HG03045 (cell line): ENCODE measurements around the gene IFITM10.
"Not testable (repeated sequence)": the region's sequence is repeated elsewhere in the genome, so short reads cannot be mapped to it uniquely, and the experiment has no call there.

ENCODE experiments used
- ATAC-seq: cut with Tn5 transposase; IDR thresholded peaks from one replicate; pipeline ENCODE4 v1.9.1; 2021; ENCODE audit warnings: mild to moderate bottlenecking, moderate library complexity; ENCODE audit not compliant: unreplicated experiment

Gene IFITM10

DNA sequence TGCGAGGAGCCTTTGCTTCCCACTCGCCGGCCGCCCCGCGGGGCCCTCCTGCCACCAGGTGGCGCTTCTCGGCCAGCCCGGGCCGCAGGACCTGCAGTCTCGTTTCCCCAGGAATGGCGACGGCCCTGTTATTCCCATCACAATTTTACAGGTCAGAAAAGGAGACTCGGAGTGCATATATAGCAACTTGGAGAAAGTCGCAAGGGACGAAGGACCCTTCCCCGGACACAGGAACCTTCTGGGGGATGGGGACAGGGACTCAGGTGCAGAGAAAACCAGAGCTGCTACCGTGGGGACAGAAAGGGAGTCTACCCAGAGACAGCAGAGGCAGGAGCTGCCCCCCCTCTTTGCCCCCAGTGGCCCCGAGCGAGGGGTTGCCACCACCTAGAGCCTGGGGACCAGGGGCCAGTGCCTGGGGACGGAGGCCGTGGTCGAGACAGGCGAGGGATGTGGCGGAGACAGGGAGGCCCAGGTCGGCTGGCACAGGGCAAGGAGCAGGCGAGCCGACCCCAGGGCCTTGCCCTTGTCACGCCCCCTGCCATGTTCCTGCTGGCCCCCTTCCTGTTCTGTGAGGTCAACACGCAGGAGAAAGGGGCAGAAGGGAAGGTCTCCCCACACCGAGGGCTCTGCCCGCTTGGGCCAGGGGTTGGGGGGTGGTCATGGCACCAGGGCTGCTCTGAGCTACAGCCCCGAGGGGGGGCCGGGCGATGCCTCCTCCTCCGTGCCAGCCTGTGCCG, 56.9 kb downstream of the IFITM10 start:
- peak; percentile 6 for ATAC-seq

DNA sequence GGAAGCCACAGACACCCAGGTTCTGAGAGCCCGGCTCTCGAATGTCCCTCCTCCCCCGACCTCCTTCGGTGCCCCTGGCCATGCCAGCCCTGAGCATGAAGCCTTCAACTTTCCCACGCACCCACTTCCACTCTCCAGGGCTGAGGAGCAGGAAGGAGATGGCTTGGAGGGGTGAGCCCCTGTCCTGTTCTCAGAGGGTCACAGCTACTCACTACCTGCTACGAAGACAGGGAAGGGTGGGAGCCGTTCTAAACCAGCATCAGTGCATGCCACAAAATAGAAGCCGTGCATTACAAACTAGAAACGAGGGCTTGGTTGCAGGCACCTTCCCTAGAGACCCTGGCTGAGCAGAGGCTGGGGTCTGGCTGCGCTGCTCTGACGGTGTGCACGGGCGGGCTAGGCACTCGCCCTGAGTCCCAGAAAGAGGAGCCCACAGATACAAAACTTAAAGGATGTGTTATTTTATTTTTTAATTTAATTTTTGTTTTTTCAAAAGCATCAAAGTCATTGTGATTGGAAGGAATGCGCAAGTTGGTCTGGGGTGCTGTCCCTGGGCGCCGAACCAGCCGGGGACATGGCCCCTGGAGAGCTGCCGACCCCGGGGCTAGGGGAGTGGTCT, 57.6 kb downstream of the IFITM10 start:
- ATAC-seq: no peak

DNA sequence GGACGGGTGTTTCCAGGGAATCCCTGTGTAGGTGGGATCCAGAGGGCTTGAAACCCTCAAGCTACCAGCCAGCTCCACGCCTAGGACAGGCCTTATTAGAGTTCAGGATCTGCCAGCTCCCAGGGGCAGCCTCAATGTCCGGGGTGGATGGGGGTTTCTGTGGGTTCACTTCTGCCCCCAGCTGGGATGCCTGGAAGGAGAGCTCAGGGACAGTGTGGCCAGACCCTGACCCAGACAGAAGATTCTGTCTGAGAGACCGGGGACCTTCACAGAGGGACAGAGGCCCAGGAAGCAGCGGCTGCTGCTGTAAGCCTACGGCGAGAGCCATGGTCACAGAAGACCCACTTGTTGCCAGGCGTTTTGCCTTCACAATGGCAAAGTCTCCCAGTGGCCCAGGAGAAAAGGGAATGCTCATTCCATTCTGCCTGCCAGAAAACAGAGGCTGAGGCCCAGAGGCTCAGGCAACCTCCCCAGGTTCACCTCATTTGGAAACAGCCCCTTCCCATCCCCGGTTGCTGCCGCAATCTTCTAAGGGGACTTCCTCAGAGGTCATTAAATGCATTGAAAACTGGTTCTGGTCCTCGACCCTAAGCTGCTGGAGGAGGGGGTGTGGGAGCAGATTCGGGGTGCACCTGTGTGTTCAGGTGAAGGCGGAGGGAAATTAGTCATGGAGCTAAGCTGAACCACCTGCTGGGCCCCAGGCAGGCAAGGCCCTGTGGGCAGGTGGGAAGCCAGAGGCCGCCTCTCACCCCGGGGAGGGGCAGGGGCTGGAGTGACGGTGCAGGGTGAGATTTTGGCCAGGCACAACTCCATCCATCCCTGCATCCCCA, 58.3 kb downstream of the IFITM10 start:
- no peak for ATAC-seq

DNA sequence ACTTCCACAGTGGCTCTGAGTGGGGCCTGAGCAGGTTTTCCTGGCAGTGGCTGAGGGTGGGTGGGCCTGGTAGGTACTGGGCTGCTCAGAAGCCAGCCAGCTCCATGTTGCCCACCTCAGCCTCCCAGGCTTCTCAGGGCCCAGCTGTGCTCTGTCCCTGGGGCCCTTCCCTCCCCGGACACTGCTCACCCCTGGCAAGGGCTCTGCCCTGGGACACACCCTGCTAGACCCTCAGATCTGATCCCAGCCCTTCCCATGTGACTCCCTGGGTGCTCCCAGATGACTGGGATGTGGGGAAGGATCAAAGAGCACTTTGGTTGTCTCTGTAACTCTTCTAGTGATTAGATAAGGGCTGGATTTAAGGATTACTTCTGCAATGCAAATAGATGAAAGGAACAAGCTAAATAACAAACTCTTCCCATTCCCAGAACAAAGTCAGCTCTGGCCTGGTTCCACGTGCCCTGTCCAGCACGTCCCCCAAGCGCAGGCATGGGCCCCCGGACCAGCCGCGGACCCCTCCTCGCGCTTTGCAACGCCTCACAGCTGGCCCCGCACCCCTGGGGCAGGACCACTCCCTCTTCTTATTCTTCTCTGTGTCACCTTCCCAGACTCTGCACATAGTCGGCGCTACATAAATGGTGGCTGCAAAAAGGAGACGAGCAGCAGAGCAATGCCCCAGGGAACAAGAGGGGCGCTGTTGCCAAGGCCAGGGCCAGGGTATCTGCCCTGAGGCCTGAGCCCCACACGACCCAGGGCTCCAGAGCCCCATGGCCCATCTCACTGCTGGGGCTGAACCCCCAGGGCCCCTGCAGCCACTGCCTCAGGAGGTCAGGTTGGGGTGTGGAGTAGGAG, 59.1 kb downstream of the IFITM10 start:
- ATAC-seq: no peak

GRCh38 chr11:1690167-1691025, 60.0 kb downstream of the IFITM10 start:
- no peak for ATAC-seq

- not testable (repeated sequence) for ATAC-seq
These were observed 60.9 kb downstream of the IFITM10 start for GRCh38 chr11:1689250-1690166.

- ATAC-seq: not testable (repeated sequence)
These were observed 62.0 kb downstream of the IFITM10 start for GRCh38 chr11:1688336-1688947.

- not testable (repeated sequence) for ATAC-seq
These were observed 64.2 kb downstream of the IFITM10 start for GRCh38 chr11:1686220-1686619.

DNA sequence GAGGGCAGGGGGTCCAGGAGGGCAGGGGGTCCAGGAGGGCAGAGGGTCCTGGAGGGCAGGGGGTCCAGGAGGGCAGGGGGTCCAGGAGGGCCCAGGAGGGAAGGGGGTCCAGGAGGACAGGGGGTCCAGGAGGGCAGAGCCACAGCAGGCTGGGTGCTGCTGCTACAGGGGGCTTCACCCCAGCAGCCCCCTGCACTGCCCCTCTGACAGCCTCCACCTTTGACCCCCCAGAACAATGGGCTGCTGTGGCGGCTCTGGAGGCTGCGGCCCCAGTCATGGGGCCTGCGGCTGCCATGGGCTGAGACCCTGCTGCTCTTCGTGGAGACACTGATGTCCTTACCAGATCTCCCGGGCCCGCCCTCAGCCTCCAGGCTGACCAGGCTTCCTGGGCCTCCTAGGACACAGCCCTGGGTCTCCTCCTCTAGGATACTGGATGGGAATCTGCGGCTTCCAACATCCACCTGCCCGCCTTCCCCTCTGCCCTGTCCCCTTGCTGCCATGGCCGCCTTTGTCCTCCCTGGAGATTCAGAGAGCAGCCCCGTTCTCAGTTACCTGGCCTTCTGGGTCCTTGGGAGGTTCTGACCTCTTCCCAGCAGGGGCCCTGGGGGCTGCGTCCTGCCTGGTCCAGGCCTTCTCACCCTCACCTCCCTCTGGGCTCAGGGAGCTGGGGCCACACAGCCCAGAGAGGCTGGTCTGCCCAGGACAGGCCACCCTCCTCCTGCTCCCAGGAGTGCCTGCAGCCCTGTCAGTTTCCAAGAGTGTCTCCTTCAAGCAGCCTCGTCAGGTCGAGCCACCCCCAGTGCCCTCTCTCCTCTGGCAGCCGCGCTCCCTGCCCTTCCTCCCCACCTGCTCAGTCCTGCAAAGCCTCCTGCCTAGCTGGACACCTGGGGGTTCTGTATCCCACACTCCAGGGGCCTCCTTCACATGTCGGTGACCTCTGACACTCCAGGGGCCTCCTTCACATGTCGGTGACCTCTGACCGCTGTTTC, 65.2 kb downstream of the IFITM10 start:
- ATAC-seq: not testable (repeated sequence)

GRCh38 chr11:1683904-1684572, 66.4 kb downstream of the IFITM10 start:
- not testable (repeated sequence) for ATAC-seq

DNA sequence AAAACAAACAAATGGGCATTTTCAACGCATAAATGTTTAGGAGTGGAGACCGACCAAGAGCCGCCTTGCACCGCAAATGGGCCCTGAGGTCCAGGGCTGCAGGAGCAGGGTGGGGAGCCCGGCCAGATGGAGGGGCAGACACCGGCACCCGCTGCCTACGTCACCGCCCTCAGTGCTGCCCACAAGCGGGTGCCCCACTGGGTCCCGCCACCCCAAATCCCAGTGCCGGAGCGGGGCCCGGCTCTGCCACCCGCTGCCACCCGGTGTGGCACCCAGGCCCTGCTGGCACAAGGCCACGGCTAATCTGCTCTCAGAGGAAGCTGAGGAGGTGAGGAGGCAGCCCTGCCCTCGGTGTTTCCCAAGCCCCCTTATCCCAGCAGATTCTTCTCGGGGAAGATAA, 67.2 kb downstream of the IFITM10 start:
- not testable (repeated sequence) for ATAC-seq
